Transverse colon (tissue), 4 donors: ENCODE measurements around the gene ASB10. TPM values are rescaled to one million over a fixed set of nuclear protein-coding genes. Genes with fewer than 3 reads are reported as not detected.

ENCODE experiments used
- DNase-seq: peaks from one replicate; pipeline ENCODE4 v3.0.0-alpha.2; 2019
- H3K27ac ChIP-seq, 4 donors: fragments of 200-600 bp; sonication (generic); 2 replicates each; pipeline ENCODE4 v1.5.1; 2016 to 2018; ENCODE audit warnings: inconsistent platforms in 4 of 4
- H3K27me3 ChIP-seq: fragments of 200-600 bp; sonication (generic); 2 replicates; pipeline ENCODE4 v1.5.1; 2017; ENCODE audit warnings: inconsistent platforms
- H3K36me3 ChIP-seq, 4 donors: fragments of 200-600 bp; sonication (generic); 2 replicates each; pipeline ENCODE4 v1.5.1; 2017 to 2019; ENCODE audit warnings: inconsistent platforms in 4 of 4
- H3K4me1 ChIP-seq, 4 donors: fragments of 200-600 bp; sonication (generic); 2 replicates each; pipeline ENCODE4 v1.5.1; 2017 to 2020; ENCODE audit warnings: inconsistent platforms in 4 of 4
- H3K4me3 ChIP-seq, 4 donors: fragments of 200-600 bp; sonication (generic); 1 replicate in 1 of 4; 2 replicates in 3 of 4; pipeline versions ENCODE4 v1.5.1 to v1.6.1; 2017 to 2019; ENCODE audit warnings: inconsistent platforms in 4 of 4
- H3K9me3 ChIP-seq, 2 donors: fragments of 200-600 bp; sonication (generic); 2 replicates each; pipeline ENCODE4 v1.5.1; 2017 to 2019; ENCODE audit warnings: inconsistent platforms in 2 of 2
- CTCF ChIP-seq, 5 experiments: fragments of 200-600 bp in 3 of 5; fragments of 450-650 bp in 2 of 5; sonication (generic) in 3 of 5; IDR thresholded peaks; 1 replicate in 2 of 5; 2 replicates in 3 of 5; pipeline ENCODE4 v1.5.1; 2016 to 2017; ENCODE audit warnings: antibody characterized with exemption in 5 of 5, inconsistent platforms in 3 of 5, mild to moderate bottlenecking in 2 of 5, moderate library complexity in 1 of 5
- EP300 ChIP-seq: sonication (generic); formaldehyde crosslinking; IDR thresholded peaks from one replicate; pipeline ENCODE4 v1.6.1; 2017; ENCODE audit warnings: antibody characterized with exemption, low read depth
- POLR2A ChIP-seq: fragments of 450-650 bp; IDR thresholded peaks from one replicate; pipeline ENCODE4 v1.6.1; 2016; ENCODE audit warnings: antibody characterized with exemption, mild to moderate bottlenecking, moderate library complexity
- POLR2AphosphoS5 ChIP-seq, 3 donors: sonication (generic); formaldehyde crosslinking; IDR thresholded peaks; one replicate each; pipeline ENCODE4 v1.6.1; 2016; ENCODE audit warnings: antibody characterized with exemption in 3 of 3
- WGBS, 2 donors: methylation state at CpG; one replicate each; pipeline ENCODE4 v1.1.5; 2018; ENCODE audit warnings: low coverage in 1 of 2; 5-methylcytosine and 5-hydroxymethylcytosine counted together
- in situ Hi-C, 4 donors: fragments of 200-750 bp; cut with MboI; loops; one replicate each; pipeline versions ENCODE4 v1.15.0 to v1.15.1; 2017; ENCODE audit warnings: low sequenced_read_pairs in 3 of 4, low pct_ligation_motif_present in 1 of 4, low pct_unique_long_range_greater_than_20kb in 1 of 4
- intact Hi-C: fragments of 100-400 bp; cut with DNase I; formaldehyde crosslinking; loops from one replicate; pipeline ENCODE4 v1.15.1; 2023; ENCODE audit warnings: low total_unique reads
- total RNA-seq, 4 donors: library from RNA; depleted of rRNA; stranded (reverse); fragments of >200 nt; gene quantifications; one replicate each; pipeline ENCODE4 v1.1.0, GENCODE V29; 2016

Gene ASB10
- total RNA-seq, 4 donors from 2014 or later: not detected

GRCh38 chr7:151129117-151129959 is 57.7 kb downstream of the ASB10 start:
- in situ Hi-C loops (loop anchor here in 2 of 4 donors (5.0 to 10.0 kb wide), 2 partner anchors 43 to 45 kb away; no protein-coding TSS in a partner anchor), intact Hi-C loops (loop anchor here (10.0 kb wide), 1 partner anchor 175 kb away; no protein-coding TSS in a partner anchor)
- WGBS, 2 donors: 89% methylated on average over 24 of the region's 28 CpGs; no CpG with 5 or more reads in 1 of the 2 donors
- TF ChIP-seq EP300 (no peak), CTCF (IDR thresholded peaks at IDR 0.05) (no peak), POLR2A (no peak), POLR2AphosphoS5 (IDR thresholded peaks at IDR 0.05) (no peak)
- Histone ChIP-seq H3K4me3 (no peak overlapping the region), H3K27ac (no peak overlapping the region), H3K9me3 (no peaks in the 10 kb centered on the region), H3K27me3 (no peaks in the 10 kb centered on the region), H3K4me1 (peaks cover 0 to 25% (median 19%) of the 10 kb centered on the region in 4 donors), H3K36me3 (peaks cover 0 to 12% (median 5%) of the 10 kb centered on the region in 4 donors)
- no peak for DNase-seq

GRCh38 chr7:151128716-151129115 is 58.3 kb downstream of the ASB10 start:
- no peaks in the 10 kb centered on the region for H3K27me3 ChIP-seq
- peaks cover 0 to 25% (median 19%) of the 10 kb centered on the region in 4 donors for H3K4me1 ChIP-seq
- DNase-seq: no peak
- peaks cover 0 to 10% (median 4%) of the 10 kb centered on the region in 4 donors for H3K36me3 ChIP-seq
- TF ChIP-seq POLR2AphosphoS5 (IDR thresholded peaks at IDR 0.05) (no peak), CTCF (IDR thresholded peaks at IDR 0.05) (no peak), EP300 (no peak), POLR2A (no peak)
- in situ Hi-C loops: loop anchor here in 2 of 4 donors (5.0 to 10.0 kb wide), 2 partner anchors 44 to 46 kb away; no protein-coding TSS in a partner anchor
- H3K9me3 ChIP-seq: no peaks in the 10 kb centered on the region
- no peak overlapping the region for H3K27ac ChIP-seq
- H3K4me3 ChIP-seq: no peak overlapping the region
- WGBS, 2 donors: 88% methylated on average over 7 of the region's 8 CpGs; no CpG with 5 or more reads in 1 of the 2 donors
- intact Hi-C loops: loop anchor here (10.0 kb wide), 1 partner anchor 176 kb away; no protein-coding TSS in a partner anchor

GRCh38 chr7:151128144-151128543 is 58.9 kb downstream of the ASB10 start:
- in situ Hi-C loops (loop anchor here in 2 of 4 donors (5.0 to 10.0 kb wide), 2 partner anchors 44 to 47 kb away; no protein-coding TSS in a partner anchor), intact Hi-C loops (loop anchor here (10.0 kb wide), 1 partner anchor 177 kb away; no protein-coding TSS in a partner anchor)
- Histone ChIP-seq H3K36me3 (peaks cover 0 to 10% (median 4%) of the 10 kb centered on the region in 4 donors), H3K4me3 (no peak overlapping the region), H3K27ac (no peak overlapping the region), H3K9me3 (no peaks in the 10 kb centered on the region), H3K27me3 (no peaks in the 10 kb centered on the region), H3K4me1 (peaks cover 0 to 25% (median 19%) of the 10 kb centered on the region in 4 donors)
- 80% methylated on average over 14 of the region's 14 CpGs; no CpG with 5 or more reads in 1 of the 2 donors for WGBS, 2 donors
- DNase-seq: no peak
- TF ChIP-seq POLR2A (no peak), EP300 (no peak), CTCF (IDR thresholded peaks at IDR 0.05) (no peak), POLR2AphosphoS5 (IDR thresholded peaks at IDR 0.05) (no peak)
